GM21367 (cell line): ENCODE data around the gene STK38L.

ENCODE experiments used
- ATAC-seq: cut with Tn5 transposase; IDR thresholded peaks from one replicate; pipeline ENCODE4 v1.9.1; 2021; ENCODE audit not compliant: unreplicated experiment

The STK38L gene

DNA sequence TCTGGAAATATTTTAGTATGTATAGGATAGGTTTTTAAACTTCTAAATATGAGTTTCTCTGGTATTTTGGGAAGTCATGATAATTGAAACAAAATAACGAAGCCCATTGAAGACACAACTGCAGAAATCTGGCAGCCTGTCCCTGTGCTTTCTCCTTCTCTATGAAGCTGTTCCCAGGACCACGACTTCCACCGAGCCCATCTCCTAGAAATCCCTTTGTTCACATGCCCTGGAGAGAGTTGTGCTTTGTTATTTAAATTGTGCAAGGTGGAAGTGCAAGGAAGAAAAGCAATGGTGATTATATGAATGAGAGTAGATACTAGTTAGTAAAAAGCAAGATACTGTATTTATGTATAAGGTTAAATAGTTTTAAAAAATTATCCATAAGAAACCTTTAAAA lies 32.2 kb downstream of the STK38L start:
- no peak for ATAC-seq

DNA sequence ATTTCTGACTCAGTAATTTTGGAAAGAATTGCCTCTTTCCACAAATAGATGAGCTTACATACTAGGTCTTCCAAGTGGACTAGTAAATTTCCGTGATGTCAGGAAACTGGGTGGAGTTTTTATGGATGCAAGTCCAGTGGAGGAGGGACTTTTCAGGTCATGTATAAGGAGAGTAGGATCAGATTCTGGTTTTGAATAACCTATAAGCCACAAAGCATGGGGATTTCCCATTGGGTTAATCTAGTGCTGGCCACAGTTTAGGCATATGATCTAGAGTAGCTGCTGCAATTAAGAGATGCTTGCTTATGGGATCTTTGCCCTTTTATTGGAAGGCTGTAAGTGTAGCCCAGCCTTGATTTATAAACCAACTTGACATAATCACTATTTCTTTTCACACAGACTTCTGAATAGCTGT lies 33.8 kb downstream of the STK38L start:
- peak; percentile 77 for ATAC-seq

DNA sequence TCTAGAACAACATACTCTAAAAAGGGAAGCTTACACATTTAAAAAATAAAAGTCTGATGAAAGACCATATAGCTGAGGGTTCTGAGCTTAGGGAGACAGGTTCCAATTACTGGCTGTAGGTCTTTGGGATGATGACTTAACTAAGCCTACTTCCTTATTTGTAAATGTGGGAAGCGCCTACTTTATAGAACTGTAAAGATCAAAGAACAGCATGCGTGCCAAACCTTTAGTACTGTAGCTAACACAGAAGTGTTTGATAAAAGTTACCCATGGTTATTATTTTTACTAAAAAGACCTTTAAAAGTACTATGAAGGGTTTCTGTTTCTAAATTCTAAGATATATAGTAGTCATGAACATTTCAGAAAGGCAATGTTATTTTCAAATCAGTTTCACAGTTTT lies 35.7 kb downstream of the STK38L start:
- no peak for ATAC-seq

DNA sequence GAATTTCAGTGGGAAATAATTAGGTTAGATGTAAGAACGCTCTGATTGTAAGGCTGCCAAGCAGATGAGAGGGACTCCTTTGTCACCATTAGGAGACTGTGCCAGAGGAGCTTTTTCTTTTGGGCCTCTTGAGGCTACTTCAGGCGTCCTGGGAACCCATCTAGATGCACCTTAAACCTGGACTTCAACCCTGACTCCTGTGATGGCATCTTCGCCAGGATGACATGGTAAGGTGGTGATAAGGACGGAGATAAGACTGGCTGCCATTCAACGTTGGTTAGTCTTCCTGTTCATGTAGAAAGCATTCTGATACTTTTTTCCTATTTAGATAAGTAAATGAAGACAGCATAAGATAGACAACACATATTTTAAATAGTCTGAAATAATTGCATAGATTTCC lies 36.3 kb downstream of the STK38L start:
- no peak for ATAC-seq

DNA sequence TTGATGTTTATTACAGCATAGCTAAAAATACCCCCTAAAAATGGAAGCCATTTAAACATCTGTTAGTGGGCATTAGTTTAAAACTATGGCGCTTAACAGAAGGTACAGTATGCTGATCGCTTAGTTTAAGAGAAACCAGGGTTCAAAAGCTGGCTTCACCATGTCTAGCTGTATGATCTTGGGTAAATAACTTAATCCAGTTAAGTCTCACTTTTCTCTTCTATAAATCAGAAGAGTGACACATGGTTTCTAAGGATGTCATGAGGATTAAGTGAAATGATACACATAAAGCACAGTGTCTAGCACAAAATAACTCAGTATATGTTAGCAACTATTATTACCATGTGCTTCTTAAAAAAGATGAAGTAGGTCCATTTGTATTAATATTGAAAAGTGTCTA lies 38.7 kb downstream of the STK38L start:
- ATAC-seq: no peak

DNA sequence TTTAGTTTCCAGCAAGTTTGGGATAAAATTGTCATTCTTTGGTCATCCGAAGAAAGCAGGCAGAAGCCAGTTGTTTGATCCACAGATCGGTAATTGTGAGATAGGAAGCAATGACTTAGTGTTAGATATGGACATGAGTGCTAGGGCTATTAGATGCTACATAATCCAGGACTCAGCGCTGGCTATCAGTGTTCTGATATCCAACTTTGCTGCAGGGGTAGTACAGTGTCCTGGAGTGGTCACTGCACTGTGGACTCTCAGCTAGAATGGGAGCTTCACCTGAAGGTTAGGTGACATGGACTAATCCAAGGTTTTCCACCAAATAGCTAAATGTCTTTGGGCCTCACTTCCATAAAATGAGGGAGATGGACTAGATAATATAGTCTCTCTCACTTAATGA lies 39.9 kb downstream of the STK38L start:
- no peak for ATAC-seq

DNA sequence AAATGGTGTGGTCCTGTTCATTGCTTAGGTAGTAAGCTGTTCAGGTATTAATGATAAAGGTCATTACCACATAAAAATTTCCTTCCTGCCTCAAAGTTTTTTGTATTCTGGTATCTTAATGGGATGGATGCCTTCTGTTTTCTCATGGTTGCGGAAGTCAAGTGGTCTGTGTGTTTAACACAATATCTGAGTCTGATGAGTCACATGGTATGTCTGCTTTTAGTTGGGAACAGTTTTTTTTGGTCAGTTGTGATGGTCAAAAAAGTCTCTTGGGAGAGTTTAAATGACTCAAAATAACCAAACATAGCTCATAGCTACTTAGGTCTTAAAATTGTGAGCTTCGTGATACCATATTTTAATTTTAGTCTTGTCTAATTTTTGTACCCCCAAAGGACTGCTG lies 40.7 kb downstream of the STK38L start:
- ATAC-seq: peak; percentile 46

DNA sequence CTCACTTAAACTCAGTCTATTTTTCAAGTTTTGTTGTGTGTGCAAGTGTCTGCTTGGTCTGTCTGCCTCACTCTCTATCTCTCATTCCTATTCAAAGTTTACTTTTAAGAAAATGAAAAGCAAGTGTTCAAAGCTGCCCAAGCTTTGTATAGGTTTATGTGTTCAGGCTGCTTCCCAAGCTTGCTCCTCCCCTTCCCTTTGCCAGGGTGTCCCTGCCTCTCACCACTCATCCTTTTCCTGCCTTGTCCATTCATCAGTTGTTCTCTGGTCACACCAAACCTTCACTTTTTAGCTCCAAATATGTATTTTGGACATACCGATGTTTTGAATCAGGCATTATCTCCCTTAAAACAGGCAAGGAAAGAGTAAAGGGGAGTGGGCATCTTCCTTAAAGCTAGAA lies 41.3 kb downstream of the STK38L start:
- no peak for ATAC-seq

DNA sequence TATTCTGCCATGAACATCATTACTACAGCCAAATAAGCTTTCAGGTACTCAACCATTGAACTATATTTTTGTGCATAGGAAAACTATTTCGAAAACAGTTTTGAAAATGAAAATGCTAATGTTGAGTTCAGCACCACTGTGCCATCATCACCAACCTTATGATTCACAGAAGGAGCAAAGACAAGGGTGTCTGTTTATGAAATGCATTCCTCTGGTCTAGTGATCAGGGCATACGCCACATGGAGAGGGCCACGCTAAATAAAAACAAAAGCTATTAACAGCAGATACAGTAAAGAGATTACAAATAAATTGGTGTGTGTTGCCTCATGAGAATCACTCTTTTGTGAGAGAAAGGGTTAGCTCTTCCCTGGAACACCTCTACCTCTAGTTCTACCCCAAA lies 45.3 kb downstream of the STK38L start:
- peak; percentile 38 for ATAC-seq

DNA sequence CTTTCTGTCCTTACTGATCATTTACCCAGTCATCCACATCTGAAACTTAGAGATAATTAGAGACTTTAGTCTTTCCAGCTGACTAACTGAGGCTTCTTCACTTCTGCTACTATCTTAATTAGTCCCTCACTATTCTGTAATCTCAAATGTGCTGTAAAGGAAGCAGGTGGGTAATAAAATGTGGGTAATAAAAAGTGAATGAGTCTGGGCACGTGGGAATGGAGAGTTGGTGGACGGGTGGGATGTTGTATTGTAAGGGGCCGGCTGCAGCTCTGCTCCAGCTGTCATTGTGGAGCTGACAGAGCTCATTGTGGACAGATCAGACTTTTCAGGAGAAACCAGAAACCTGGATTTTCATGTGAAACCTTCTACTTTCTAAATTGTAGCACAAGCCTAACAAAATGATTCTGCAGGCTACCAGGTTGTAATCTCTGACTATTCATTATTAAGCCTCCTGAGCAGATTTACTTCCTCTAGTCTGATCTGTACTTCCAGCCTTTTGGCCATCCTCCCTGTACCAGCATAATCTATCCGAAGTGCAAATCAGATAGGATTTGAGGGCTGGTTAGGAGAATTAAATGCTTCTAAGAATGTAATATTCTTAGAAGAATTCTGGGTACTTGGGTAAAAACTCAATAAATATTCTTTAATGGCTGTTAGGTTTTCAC lies 46.5 kb downstream of the STK38L start:
- no peak for ATAC-seq

DNA sequence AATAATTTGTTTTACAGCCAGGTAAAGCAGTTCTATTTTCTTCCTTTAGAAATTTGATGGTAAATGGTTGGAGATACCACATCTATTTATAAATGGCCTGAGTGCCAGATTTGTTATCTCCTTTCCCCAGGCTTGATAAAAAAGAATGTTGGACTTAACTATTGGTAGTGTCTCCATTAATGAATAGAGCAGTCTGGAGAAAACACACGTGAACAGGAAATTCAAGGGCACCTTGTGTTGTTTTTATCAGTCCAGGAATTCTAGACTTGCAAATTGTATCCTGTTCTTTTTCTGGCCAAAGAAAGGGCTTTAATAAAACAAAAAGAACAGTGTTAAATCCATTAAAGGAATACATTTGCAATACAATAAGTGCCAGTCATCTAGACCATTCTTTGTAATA lies 47.8 kb downstream of the STK38L start:
- ATAC-seq: no peak

DNA sequence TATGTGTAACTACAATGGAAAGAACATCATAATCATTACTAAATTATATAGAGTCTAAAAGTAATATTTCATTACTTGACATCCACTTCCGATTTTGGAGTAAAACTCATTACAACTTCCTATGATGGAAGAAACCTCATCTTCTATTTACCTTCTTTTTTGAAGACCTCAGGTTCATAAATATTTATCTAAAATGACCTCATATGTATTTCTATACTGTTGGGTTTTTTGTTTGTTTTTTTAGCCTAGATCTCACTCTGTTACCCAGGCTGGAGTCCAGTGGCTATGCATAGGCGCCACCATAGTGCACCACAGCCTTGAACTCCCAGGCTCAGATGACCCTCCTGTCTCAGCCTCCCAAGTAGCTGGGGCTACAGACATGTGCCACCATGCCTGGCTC lies 48.6 kb downstream of the STK38L start:
- no peak for ATAC-seq

DNA sequence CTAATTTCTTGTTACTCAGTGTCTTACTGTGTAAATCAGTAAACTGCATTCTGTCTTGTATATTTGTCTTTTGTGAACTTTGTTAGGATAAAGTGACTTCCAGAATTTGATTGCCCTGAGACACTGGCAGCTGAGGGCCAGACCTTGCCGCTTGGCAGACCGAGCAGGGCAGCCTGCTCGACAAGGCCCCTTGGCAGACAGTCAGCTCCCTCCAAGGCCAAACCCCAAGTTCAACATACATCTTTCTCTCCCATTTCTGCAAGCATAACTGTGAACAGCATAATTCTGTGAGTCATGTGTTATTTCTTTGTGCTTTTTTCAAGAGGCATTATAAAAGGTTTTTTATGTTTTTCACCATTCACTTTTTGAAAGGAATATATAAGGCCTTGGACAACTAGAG lies 49.4 kb downstream of the STK38L start:
- ATAC-seq: no peak

DNA sequence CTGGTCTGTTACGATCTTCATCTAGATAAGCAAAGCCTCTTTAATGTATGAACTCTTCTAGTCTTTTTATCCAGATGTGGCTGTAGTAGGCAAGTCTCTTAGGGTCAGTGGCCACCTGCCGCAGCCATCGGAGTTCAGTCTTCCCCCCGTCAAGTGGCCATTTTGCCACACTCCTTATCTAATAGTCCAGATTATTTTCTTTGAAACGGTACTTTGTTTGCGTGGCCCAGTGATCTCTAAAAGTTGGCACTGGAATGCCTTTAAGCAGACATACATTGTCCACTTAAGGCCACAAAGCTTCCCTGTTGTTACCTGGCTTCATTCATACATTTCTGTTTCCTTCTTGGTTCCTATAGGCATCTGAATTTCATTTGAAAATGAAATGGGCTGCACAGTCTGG lies 52.6 kb downstream of the STK38L start:
- ATAC-seq: no peak

DNA sequence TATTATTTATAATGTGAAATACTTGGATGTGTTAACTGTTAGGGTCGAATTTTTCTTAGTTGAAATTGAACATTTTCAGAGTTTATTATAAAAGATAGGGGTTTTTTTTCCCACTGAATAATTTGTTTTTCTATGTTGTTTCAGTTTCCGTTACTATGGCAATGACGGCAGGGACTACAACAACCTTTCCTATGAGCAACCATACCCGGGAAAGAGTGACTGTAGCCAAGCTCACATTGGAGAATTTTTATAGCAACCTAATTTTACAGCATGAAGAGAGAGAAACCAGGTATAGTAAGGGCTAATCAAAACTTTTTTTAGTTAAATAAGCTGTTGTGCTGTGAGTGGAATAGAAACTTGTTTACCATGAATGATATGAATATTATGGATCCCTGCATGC lies 53.5 kb downstream of the STK38L start:
- ATAC-seq: no peak

DNA sequence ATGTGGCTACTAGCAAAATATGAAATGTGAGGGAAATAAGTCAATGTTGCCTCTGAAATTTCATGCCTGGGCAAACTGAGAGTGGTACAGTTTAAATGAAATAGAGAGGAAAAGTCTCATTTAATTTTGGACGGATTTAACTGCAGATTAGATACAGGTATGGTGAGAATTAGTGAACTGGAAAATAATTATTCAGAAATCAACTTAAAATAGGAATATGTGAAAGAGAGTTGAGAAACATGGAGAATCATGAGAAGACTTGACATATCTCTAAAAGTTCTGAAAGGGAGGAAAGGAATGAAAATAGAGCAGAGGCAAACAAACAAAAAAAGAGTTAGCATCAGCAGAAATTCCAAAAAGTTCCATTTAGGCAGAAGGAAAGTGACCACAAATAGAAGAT lies 55.0 kb downstream of the STK38L start:
- no peak for ATAC-seq

DNA sequence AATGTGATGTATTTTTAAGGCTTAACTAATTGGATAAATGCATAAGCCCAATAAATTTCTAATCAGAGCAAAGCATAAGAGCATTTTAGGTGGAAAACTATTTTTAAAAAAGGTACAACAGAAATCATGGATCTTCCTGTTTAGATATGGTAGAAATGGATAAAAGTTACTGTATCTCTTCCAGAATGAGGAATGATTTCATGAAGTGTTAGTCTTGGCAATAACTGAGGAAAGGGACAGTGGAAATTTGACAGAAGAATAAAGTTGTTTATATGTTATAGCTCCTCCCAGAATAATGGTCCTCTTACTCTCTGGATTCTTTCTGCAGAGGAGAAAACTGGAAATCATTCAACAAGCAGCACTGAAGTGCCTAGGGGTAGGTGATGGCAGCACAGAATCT lies 56.1 kb downstream of the STK38L start:
- ATAC-seq: no peak

DNA sequence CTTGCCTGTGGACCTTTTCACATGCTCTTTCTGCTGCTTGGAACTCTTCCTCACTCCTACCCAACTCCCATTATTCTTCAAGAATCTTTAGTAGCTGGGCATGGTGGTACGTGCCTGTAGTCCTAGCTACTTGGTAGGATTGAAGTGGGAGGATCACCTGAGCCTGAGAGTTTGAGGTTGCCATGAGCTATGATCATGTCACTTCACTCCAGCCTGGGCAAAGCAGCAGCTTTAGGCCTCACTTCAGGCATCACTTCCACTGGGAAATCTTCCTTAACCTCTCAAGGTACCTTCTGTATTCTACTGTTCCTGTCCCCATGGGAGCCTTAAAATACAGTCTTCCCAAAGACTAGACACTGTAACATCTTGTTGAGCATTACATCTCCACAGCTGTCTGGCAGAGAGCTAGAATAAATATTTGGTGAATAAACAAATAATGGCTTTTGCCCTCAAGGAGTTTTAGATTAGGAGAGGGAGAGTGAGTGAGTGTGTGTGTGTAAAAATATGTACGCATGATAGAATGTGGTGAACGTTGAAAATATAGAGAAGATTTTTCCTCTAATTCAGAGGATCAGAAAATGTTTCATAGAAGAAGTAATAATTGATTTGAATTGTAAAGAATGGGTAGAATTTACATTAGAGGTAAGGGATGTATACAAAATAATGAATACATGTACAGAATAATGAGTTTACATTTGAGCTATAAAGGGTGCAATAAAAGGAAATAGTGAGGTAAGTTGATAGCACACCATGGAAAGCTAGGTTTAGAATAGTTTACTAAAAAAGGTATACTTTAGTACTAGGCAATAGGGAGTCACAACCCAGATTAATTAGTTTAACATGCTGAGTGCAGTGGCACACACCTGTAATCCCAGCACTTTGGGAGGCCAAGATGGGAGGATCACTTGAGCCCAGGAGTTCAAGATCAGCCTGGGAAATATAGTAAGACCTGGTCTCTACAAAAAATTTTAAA lies 59.3 kb downstream of the STK38L start:
- ATAC-seq: no peak

DNA sequence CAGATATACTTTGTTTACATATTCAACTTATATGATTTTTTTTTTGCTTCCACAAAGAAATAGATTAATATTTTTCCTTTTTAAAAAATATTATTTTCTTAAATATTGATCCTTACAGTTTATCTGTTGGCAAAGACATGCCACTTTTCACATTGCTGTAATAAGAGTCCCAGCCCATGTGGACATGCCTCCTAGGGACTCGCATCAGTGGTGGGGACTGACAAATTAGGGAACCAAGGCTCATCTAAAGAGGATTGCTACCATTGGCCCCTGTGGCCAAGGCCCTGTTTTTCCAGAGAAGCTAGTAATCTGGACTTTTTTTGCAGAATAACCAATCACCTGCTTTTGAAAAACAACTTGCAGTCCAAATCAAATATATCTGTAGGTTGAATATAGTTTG lies 60.8 kb downstream of the STK38L start:
- ATAC-seq: no peak

DNA sequence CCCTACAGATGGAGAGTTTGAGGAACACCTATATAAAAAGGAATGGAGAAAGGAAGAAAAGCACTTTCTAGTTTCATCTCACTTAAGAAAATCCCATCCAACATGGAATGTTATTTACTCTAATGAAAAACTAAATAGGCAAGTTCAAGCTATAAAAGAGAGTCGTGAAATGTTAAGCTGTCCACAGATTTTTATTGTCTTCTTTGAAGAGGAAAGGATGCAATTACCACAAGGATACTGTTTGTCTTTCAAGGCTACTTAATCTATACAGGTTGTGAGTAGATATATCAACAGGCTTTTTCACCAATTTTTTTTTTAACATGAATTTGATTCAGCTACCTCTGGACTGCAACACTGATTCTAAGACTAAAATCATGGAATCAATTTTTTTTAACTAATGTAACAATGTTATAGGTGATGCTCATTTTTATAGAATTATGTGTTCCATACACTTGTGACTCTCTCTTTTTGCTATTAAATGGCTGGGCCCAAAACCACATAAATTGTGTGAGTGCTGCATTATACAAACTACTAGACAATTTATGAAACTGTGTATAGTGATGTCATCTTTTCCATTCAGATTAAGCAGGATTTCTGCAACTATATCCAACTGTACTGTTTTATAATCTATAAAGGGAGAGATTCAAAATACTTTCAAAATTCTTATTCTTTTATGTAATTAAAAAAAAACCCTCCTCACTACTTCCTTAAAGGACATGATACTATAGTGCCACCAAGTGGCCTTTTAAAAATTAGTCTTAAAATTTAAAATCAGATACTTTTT lies 61.8 kb downstream of the STK38L start:
- ATAC-seq: no peak

DNA sequence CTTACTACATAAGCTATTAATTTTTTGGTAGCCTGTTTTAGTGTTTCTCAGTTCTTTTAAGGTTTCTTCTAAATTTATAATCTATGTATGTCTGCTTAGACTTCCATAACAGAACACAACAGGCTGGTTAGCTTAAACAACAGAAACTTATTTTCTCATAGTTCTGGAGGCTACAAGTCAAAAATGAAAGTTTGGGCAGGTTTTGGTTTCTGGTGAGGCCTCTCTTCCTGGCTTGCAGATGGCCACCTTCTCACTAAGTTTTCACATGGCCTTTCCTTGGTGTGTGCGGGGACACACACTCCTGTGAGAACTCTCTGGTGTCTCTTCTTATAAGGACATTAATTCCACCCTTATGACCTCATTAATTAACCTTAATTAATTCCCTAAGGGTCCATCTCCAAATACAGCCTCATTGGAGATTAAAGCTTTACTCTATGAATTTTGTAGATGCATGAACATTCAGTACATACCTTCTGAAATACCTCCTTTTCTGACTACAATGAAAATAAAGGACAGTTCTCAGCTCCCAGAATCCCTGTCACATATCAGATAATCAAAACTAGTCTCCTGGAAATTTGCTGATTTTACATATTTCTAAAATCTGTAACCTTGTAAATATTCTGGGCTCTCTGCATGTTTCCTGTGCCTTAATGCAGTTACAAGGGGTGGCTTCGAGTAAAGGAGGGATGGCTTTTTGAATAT lies 65.4 kb downstream of the STK38L start:
- ATAC-seq: peak; percentile 56
